GM10248 (cell line): ENCODE data around the gene GTSF1L.

Experiments used
- CTCF ChIA-PET: fragments of 300-600 bp; sonication (Branson Sonifier 250); formaldehyde crosslinking; extraction: SDS; loops from one replicate; lab custom pipeline; 2021; ENCODE audit warnings: antibody characterized with exemption; lab: Yijun Ruan, JAX
- POLR2A ChIA-PET: fragments of 350-650 bp; sonication (Branson Sonifier 250); formaldehyde crosslinking; extraction: SDS; loops from one replicate; lab custom pipeline; 2020; ENCODE audit warnings: antibody characterized with exemption; lab: Yijun Ruan, JAX
- DNase-seq: peaks from one replicate; pipeline ENCODE4 v3.0.0; 2012; ENCODE audit errors: extremely low spot score
- TF ChIP-seq, protein P1 (sequence below): IDR thresholded peaks from 2 replicates; pipeline ENCODE4 v1.5.1; 2012; ENCODE audit warnings: mild to moderate bottlenecking, low read depth; ENCODE audit errors: extremely low read depth, missing control alignments, control extremely low read depth

The GTSF1L gene

DNA sequence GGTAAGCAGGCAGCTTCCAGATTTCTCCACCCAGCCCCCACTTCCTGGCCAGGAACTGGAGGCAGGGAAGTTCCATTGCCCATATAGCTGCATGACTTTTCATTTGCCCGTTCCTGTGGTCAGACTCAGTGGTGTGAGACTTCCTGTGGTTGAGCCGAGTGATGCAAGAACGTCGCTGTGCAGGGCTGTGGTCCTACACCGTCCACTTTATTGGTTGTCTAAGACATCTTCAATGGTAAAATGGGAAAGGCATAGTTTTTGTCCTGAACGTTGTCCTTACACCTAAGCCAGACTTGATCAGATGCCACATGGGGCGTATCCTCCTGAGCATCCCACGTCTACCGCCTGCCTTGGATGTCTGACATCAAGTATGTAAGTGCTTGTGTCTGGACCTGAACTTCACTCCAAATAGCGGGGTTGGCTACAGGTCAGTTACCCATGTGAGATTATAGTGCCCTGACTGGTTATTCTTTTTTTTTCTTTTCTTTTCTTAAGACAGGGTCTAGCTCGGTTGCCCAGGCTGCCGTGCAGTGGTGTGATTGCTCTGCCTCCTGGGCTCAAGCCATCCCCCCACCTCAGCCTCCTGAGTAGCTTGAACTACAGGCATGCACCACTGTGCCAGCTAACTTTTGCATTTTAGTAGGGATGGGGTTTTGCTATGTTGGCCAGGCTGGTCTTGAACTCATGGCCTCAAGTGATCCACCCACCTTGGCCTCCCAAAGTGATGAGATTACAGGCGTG lies 25.9 kb upstream of the GTSF1L start:
- CTCF ChIA-PET, result interaction anchor here (1.0 to 6.9 kb wide), 4 partner anchors 61 to 329 kb away, joined by 3 to 157 read pairs (median 6); no protein-coding TSS in a partner anchor
- TF ChIP-seq, protein P1, sequence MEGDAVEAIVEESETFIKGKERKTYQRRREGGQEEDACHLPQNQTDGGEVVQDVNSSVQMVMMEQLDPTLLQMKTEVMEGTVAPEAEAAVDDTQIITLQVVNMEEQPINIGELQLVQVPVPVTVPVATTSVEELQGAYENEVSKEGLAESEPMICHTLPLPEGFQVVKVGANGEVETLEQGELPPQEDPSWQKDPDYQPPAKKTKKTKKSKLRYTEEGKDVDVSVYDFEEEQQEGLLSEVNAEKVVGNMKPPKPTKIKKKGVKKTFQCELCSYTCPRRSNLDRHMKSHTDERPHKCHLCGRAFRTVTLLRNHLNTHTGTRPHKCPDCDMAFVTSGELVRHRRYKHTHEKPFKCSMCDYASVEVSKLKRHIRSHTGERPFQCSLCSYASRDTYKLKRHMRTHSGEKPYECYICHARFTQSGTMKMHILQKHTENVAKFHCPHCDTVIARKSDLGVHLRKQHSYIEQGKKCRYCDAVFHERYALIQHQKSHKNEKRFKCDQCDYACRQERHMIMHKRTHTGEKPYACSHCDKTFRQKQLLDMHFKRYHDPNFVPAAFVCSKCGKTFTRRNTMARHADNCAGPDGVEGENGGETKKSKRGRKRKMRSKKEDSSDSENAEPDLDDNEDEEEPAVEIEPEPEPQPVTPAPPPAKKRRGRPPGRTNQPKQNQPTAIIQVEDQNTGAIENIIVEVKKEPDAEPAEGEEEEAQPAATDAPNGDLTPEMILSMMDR, result no peak
- DNase-seq, result peak; percentile 67
- POLR2A ChIA-PET, result interaction anchor here (0.6 to 1.1 kb wide), 2 partner anchors 11 to 347 kb away, joined by 3 read pairs; no protein-coding TSS in a partner anchor

DNA sequence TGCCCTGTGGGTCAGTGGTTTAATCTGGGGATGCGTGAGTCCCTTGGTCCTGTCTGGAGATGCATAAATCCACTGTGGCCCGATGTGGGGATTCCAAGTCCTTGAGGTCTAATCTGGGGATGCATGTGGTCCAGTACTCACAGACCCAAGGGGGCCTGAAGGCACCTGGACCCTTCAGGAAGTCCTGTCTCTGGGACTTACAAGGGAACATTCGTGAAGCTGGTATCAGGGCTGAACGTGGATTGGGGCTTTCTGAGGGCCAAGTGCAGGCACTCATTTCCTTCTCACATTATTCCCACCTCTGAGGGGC lies 25.2 kb upstream of the GTSF1L start:
- ChIA-PET CTCF (interaction anchor here (1.0 to 6.9 kb wide), 7 partner anchors 15 to 330 kb away, joined by 3 to 157 read pairs (median 6); no protein-coding TSS in a partner anchor), POLR2A (interaction anchor here (1.1 to 1.3 kb wide), 2 partner anchors 10 to 294 kb away, joined by 3 to 7 read pairs; partner anchors contain the start of gene SRSF6)
- DNase-seq, result no peak
- TF ChIP-seq, protein P1, result no peak

DNA sequence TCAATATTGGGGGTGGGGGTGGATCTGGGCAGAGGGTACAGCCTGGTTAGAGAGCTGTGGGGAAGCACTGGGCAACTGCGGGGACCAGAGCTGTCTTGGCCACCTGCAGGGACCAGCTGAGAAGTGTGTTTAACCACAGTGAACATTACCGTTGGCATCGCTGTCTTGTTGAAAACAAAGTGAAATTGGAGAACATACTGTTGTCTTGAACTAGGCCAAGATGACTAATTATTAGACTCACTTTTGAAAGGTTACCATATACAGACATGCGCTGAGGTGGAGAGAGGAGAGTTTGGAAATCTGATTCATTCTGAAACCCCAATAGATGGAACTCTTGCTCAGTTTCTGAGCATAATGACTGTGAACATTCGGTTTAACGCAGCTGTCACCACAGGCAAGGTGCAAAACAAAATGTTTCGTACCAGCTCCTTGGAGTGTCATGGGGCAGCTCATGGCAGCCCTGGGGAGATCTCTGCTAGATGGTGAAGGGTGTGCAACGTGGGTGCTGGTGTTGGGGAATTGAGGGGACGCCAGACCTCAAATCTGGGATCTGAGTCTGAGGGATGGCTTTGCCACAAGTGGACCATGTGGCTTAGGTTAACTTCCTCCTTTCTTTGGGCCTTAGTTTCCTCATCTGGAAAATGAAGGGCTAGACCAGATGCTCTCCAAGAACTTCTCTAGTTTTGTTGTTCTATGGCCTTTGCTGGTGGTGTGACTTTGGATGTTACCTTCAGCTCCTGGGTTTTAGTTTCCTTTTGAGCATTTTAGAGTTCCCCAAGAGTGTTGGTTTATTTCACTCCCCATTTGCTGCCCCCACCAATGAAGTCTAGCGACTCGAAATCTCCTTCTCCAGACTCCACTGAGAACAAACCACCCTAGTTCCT lies 24.6 kb upstream of the GTSF1L start:
- ChIA-PET POLR2A (interaction anchor here (0.5 to 1.3 kb wide), 4 partner anchors 15 to 1176 kb away, joined by 3 to 7 read pairs (median 4); partner anchors contain the start of gene SRSF6), CTCF (interaction anchor here (0.7 to 6.9 kb wide), 30 partner anchors 9 to 340 kb away, joined by 3 to 157 read pairs (median 5); no protein-coding TSS in a partner anchor)
- TF ChIP-seq, protein P1, result no peak
- DNase-seq, result peak; percentile 85

DNA sequence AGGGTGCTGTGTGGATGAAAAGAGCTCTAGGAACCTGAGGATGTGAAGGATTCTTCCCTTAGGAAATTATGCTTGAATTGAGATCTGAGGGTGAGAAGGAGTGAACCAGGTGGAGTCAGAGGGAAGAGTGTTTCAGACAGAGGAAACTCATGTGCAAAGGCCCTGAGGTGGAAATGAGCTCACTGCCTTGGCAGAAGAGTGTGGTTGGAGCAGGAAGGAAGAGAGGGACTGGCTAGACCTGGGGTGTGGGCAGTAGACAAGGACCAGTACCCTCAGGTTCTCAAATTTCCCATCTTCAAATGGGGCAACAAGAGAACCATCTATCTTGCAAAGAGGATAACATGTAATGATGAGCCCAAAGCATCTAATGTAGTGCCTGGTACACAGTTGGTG lies 24.0 kb upstream of the GTSF1L start:
- ChIA-PET POLR2A (interaction anchor here (0.9 to 1.3 kb wide), 3 partner anchors 14 to 318 kb away, joined by 3 to 7 read pairs (median 6); partner anchors contain the start of gene SRSF6), CTCF (interaction anchor here (0.7 to 6.9 kb wide), 39 partner anchors 9 to 363 kb away, joined by 3 to 157 read pairs (median 4); no protein-coding TSS in a partner anchor)
- no peak for DNase-seq
- TF ChIP-seq, protein P1, result no peak

DNA sequence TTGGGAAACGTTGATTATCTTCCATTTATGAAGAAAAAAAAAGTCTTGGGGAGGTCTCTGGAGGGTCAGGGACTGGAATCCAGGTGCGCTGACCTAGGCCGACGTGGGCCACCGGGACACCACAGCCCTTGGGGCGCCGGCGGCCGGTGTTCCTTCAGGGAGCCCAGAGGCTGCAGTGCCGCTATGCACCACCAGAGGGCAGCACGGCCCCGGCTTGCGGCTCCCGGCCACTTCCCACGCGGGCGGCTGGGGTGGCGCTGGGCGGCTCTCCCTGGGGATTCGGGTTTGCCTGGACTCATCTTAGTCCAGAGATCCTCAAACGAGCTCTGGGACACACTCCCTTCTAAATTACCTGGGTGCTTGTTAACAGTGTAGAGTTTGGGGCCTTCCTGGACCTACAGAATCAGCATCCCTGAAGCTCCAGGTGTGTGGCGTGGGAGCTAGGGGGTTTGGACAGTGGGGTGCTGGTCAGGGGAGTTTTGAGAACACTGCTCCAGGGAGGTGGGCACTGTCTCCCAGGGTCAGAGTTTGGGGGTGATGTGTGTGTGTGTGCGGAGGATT lies 23.0 kb upstream of the GTSF1L start:
- ChIA-PET CTCF (interaction anchor here (0.6 to 6.9 kb wide), 59 partner anchors 8 to 364 kb away, joined by 3 to 157 read pairs (median 4); no protein-coding TSS in a partner anchor), POLR2A (no interaction called here)
- TF ChIP-seq, protein P1, result peak; percentile 99
- DNase-seq, result peak; percentile 84

DNA sequence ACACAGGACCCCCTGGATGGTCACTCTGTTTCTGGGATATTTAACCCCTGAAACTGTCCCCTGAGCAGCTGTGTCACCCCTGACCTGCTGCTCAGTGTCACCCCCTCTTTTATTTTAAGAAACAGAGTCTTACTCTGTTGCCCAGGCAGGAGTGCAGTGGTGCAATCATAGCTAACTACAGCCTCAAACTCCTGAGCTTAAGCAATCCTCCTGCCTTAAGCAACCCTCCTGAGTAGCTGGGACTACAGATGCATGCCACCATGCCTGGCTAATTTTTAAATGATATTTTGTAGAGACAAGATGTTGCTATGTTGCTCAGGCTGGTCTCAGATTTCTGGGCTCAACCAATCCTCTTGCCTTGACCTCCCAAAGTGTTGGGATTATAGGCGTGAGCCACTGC lies 21.5 kb upstream of the GTSF1L start:
- CTCF ChIA-PET, result interaction anchor here (0.7 to 6.9 kb wide), 14 partner anchors 12 to 342 kb away, joined by 3 to 157 read pairs (median 4); no protein-coding TSS in a partner anchor
- TF ChIP-seq, protein P1, result no peak
- DNase-seq, result no peak
- POLR2A ChIA-PET, result no interaction called here
